SJSA1 (cell line): ENCODE measurements around the gene INHA. TPM values are rescaled to one million over a fixed set of nuclear protein-coding genes. Genes with fewer than 3 reads are reported as not detected.

Experiments
- total RNA-seq: library from RNA; depleted of rRNA; stranded (reverse); fragments of >200 nt; shearing (Covaris generic); gene quantifications from 2 replicates; pipeline ENCODE4 v1.2.3, GENCODE V29; 2014; rRNA removed

INHA gene
- total RNA-seq, 1 experiment from 2014 or later, result 0.11 TPM

Other genes with a start within 250 kb of the INHA start
- not detected in 2 replicates for gene RESP18, start 239.6 kb upstream of the INHA start, total RNA-seq
- gene DNPEP, start 184.4 kb upstream of the INHA start, total RNA-seq, result 25.5 and 56.1 TPM in 2 replicates
- 0.13 TPM in 1 of 2 replicates, not detected in the other for gene DES, start 153.9 kb upstream of the INHA start, total RNA-seq
- 0.44 and 4.2 TPM in 2 replicates for gene SPEG, start 137.5 kb upstream of the INHA start, total RNA-seq
- 40.5 and 47.0 TPM in 2 replicates for gene GMPPA, start 73.4 kb upstream of the INHA start, total RNA-seq
- not detected in 2 replicates for gene ASIC4, start 57.8 kb upstream of the INHA start, total RNA-seq
- gene CHPF, start 28.5 kb upstream of the INHA start, total RNA-seq, result 113 and 125 TPM in 2 replicates
- gene TMEM198, start 28.3 kb upstream of the INHA start, total RNA-seq, result 0.03 and 0.37 TPM in 2 replicates
- gene OBSL1, start 771 bp upstream of the INHA start, total RNA-seq, result 53.1 and 55.3 TPM in 2 replicates
- gene STK11IP, start 25.5 kb downstream of the INHA start, total RNA-seq, result 11.7 and 29.2 TPM in 2 replicates
- 4.0 and 4.1 TPM in 2 replicates for gene SLC4A3, start 55.3 kb downstream of the INHA start, total RNA-seq